Mucosa of descending colon (tissue), 3 donors: Measurements from ENCODE around the gene AHSA1. TPM values are rescaled to one million over a fixed set of nuclear protein-coding genes. Genes with fewer than 3 reads are reported as not detected.

ENCODE experiments used
- ATAC-seq: fragments of 200-7000 bp; cut with Tn5 transposase; one replicate; pipeline ENCODE4 v1.9.1; 2020; ENCODE audit warnings: mild to moderate bottlenecking, moderate library complexity
- DNase-seq, 3 donors: peaks; one replicate each; pipeline ENCODE4 v3.0.0-alpha.2; 2020
- H3K36me3 ChIP-seq: fragments of 200-600 bp; one replicate; pipeline ENCODE4 v1.8.0; 2021; ENCODE audit warnings: low read depth, mild to moderate bottlenecking
- H3K4me1 ChIP-seq: fragments of 200-600 bp; one replicate; pipeline ENCODE4 v1.8.0; 2021; ENCODE audit warnings: low read depth, mild to moderate bottlenecking
- H3K4me3 ChIP-seq: fragments of 200-600 bp; one replicate; pipeline ENCODE4 v1.8.0; 2021; ENCODE audit warnings: mild to moderate bottlenecking
- H3K9me3 ChIP-seq: fragments of 200-600 bp; one replicate; pipeline ENCODE4 v1.8.0; 2021; ENCODE audit warnings: mild to moderate bottlenecking
- intact Hi-C, 2 donors: fragments of 100-400 bp; cut with DNase I in 1 of 2; cut with micrococcal nuclease in 1 of 2; formaldehyde crosslinking; loops; one replicate each; pipeline versions ENCODE4 v1.11.0 to v1.11.1; 2022; cut with DNase I, micrococcal nuclease
- total RNA-seq, 3 donors: library from RNA; stranded (reverse); fragmentation: NEBNext Ultra II Directional in 2 of 3; extraction: Animal tissue kit (Norgen Biotek cat#: 25700) in 2 of 3; gene quantifications; one replicate each; pipeline versions ENCODE4 v1.2.1 to v1.2.4, GENCODE V29; 2021 to 2023
- TF ChIP-seq, protein P1 (sequence below): fragments of 200-600 bp; IDR thresholded peaks from one replicate; pipeline ENCODE4 v1.8.0; 2022; ENCODE audit warnings: antibody characterized with exemption, mild to moderate bottlenecking
- donor health status: DM: no; HTN: no; CAD: no; lungs with moderate emphysema.
- donor health status: DM: no; HTN: no; CAD: no.
- donor health status: DM: no; HTN: yes; CAD: no.

The AHSA1 gene
- total RNA-seq, 3 donors from 2014 or later, result 102 to 160 (median 116) TPM

DNA sequence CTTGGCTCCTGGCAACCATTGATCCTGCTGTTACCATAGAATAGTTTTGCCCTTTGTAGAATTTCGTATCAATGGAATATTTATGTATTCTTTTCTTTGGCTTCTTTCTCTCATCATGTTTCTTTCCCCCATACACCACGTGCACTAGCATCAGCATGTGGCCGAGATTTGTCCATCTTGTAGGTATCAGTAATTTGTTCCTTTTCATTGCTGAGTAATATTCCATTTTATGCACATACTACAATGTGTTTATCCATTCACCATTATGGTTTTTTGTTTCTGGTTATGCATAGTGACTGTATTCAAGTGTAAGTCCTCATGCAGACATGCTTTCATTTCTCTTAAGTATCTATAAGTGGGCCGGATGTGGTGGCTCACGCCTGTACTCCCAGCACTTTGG is 45.2 kb downstream of the AHSA1 start:
- DNase-seq (no peak), ATAC-seq (no peak)
- peaks cover 3% of the 10 kb centered on the region for H3K9me3 ChIP-seq
- TF ChIP-seq, protein P1, sequence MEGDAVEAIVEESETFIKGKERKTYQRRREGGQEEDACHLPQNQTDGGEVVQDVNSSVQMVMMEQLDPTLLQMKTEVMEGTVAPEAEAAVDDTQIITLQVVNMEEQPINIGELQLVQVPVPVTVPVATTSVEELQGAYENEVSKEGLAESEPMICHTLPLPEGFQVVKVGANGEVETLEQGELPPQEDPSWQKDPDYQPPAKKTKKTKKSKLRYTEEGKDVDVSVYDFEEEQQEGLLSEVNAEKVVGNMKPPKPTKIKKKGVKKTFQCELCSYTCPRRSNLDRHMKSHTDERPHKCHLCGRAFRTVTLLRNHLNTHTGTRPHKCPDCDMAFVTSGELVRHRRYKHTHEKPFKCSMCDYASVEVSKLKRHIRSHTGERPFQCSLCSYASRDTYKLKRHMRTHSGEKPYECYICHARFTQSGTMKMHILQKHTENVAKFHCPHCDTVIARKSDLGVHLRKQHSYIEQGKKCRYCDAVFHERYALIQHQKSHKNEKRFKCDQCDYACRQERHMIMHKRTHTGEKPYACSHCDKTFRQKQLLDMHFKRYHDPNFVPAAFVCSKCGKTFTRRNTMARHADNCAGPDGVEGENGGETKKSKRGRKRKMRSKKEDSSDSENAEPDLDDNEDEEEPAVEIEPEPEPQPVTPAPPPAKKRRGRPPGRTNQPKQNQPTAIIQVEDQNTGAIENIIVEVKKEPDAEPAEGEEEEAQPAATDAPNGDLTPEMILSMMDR, result no peak
- H3K4me3 ChIP-seq, result no peak overlapping the region
- H3K4me1 ChIP-seq, result peaks cover 7% of the 10 kb centered on the region
- intact Hi-C loops, result no loop called here
- no peaks in the 10 kb centered on the region for H3K36me3 ChIP-seq

DNA sequence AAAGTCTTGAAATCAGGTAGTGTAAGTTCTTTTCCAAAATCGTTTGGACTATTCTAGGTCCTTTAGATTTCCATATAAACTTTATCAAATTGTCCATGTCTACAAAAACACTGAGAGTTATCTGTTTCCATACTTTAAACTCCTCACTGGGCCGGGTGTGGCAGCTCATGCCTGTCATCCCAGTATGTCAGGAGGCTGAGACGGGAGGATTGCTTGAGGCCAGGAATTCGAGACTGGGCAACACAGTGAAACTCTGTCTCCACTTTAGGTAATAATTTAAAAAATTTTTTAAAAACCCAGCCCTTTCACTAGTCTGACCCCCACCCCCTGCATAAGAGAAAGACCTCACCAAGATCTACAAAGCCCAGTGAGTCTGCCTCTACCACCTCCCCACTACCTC is 47.1 kb downstream of the AHSA1 start:
- no peak for ATAC-seq
- no peak overlapping the region for H3K4me3 ChIP-seq
- H3K36me3 ChIP-seq, result no peaks in the 10 kb centered on the region
- DNase-seq, result no peak
- no peaks in the 10 kb centered on the region for H3K4me1 ChIP-seq
- intact Hi-C loops, result no loop called here
- TF ChIP-seq, protein P1, result no peak
- peaks cover 3% of the 10 kb centered on the region for H3K9me3 ChIP-seq

DNA sequence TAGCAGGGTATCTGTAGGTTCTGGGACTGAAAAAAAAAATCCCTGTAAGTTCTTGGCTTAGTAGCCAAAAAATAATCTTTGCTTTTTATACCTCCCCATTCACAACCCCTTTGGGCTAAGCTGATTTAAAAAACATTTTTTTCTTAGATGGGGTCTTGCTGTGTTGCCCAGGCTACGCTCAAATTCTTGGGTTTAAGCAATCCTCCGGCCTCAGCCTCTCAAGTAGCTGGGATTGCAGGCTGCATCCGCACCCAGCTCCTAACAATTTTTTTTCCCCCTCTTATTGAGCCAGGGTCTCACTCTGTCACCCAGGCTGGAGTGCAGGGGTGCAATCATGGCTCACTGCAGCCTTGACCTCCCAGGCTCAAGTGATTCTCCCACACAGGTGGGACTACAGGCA is 49.9 kb downstream of the AHSA1 start:
- intact Hi-C loops, result no loop called here
- TF ChIP-seq, protein P1, result no peak
- Histone ChIP-seq H3K36me3 (no peaks in the 10 kb centered on the region), H3K4me3 (no peak overlapping the region), H3K4me1 (no peaks in the 10 kb centered on the region), H3K9me3 (peaks cover 3% of the 10 kb centered on the region)
- ATAC-seq, result no peak
- DNase-seq, result no peak

DNA sequence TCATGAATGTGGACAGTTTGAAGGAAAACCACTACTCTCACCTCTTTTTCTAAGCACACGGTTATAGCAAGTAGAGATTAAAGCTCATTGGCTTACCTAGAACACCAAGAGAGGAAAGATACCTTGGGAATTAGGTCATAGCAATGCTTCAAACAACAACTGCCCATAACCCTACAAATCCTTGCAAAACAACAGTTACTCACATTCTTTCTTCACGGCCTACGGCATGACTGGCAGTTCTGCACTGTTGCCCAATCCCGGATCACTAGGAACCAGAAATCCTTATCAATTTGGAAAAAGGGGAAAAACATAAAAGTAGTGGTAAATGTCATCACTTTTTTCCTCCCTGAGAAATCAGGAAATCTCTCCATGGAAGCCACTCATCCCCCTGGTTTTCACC is 50.4 kb downstream of the AHSA1 start:
- DNase-seq, result no peak
- ATAC-seq, result no peak
- H3K4me3 ChIP-seq, result no peak overlapping the region
- no peaks in the 10 kb centered on the region for H3K4me1 ChIP-seq
- TF ChIP-seq, protein P1, result no peak
- no peaks in the 10 kb centered on the region for H3K36me3 ChIP-seq
- intact Hi-C loops, result no loop called here
- peaks cover 3% of the 10 kb centered on the region for H3K9me3 ChIP-seq

DNA sequence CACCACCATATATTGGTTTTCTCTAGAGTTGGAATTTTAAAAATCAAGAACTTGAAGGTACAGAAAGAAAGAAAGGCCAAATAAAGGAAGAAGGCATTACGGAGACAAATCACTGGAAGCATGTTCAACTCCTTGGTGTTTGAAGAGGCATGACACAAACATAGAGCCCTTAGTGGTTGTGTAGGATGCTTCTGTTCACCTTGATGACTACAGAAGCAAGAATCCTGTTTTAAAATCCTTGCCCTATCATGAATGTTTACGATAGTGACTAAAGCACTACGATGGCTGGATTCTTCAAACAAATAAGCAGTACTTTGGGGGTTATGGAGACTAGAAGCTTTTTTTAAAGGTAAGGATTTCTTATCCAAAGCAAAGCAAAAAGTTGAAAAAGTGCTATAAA is 51.0 kb downstream of the AHSA1 start:
- Histone ChIP-seq H3K4me1 (no peaks in the 10 kb centered on the region), H3K36me3 (no peaks in the 10 kb centered on the region), H3K9me3 (no peaks in the 10 kb centered on the region), H3K4me3 (no peak overlapping the region)
- intact Hi-C loops, result no loop called here
- ATAC-seq (no peak), DNase-seq (no peak)
- TF ChIP-seq, protein P1, result no peak

DNA sequence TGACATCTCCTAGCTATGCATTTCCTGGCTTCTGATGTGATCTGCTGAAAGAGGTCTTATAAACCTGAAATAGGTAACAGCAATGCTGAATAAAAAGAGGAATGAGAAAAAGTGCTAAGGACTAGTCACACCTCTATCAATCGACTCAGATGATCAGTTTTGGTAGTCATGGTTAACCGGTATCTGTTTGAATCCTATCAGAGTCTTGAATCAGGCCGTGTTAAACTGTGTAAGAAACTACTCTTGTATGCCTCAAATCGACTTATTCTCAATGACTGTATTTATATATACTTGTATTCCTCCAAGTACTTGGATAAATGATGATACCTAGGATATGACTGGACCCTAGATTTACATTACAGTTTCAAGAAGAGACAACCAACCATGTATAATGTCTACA is 51.5 kb downstream of the AHSA1 start:
- no peaks in the 10 kb centered on the region for H3K4me1 ChIP-seq
- TF ChIP-seq, protein P1, result no peak
- intact Hi-C loops, result no loop called here
- no peaks in the 10 kb centered on the region for H3K9me3 ChIP-seq
- H3K4me3 ChIP-seq, result no peak overlapping the region
- DNase-seq (no peak), ATAC-seq (no peak)
- no peaks in the 10 kb centered on the region for H3K36me3 ChIP-seq
